CD14-positive monocyte (primary cell): ENCODE data around the gene RGCC. TPM values are rescaled to one million over a fixed set of nuclear protein-coding genes. Genes with fewer than 3 reads are reported as not detected.

ENCODE experiments used
- DNase-seq, 3 donors: peaks; one replicate each; pipeline ENCODE4 v3.0.0-alpha.2; 2011 to 2022
- H2AFZ ChIP-seq: 2 replicates; pipeline ENCODE4 v1.6.0; 2012; ENCODE audit warnings: mild to moderate bottlenecking, low read depth, low read length, inconsistent platforms; ENCODE audit not compliant: insufficient read depth, poor library complexity, severe bottlenecking
- H3K27ac ChIP-seq, 2 donors: 1 replicate in 1 of 2; 2 replicates in 1 of 2; pipeline ENCODE4 v1.5.1; 2012 to 2013; ENCODE audit warnings: low read length in 2 of 2, control low read depth in 1 of 2, inconsistent platforms in 1 of 2, low read depth in 1 of 2, mild to moderate bottlenecking in 1 of 2
- H3K27me3 ChIP-seq, 2 donors: one replicate each; pipeline versions ENCODE4 v1.6.0 to v1.6.1; 2011 to 2013; ENCODE audit warnings: low read length in 2 of 2; ENCODE audit not compliant: control insufficient read depth in 2 of 2, insufficient read depth in 2 of 2
- H3K36me3 ChIP-seq, 2 donors: replicated peaks in 1 of 2; 1 replicate in 1 of 2; 2 replicates in 1 of 2; pipeline versions ENCODE4 v1.5.1 to v1.6.1; 2012 to 2013; ENCODE audit warnings: low read length in 2 of 2, control low read depth in 1 of 2, inconsistent platforms in 1 of 2, mild to moderate bottlenecking in 1 of 2; ENCODE audit not compliant: insufficient read depth in 2 of 2, control insufficient read depth in 1 of 2
- H3K4me1 ChIP-seq, 2 donors: 1 replicate in 1 of 2; 2 replicates in 1 of 2; pipeline versions ENCODE4 v1.5.1 to v1.6.1; 2012 to 2013; ENCODE audit warnings: low read length in 2 of 2, control low read depth in 1 of 2, inconsistent platforms in 1 of 2, mild to moderate bottlenecking in 1 of 2, moderate library complexity in 1 of 2; ENCODE audit not compliant: insufficient read depth in 2 of 2, control insufficient read depth in 1 of 2
- H3K4me2 ChIP-seq: replicated peaks from 2 replicates; pipeline ENCODE3; 2012; ENCODE audit warnings: low read length, moderate library complexity, mild to moderate bottlenecking; ENCODE audit not compliant: poor library complexity, severe bottlenecking; ENCODE audit errors: extremely low read depth
- H3K4me3 ChIP-seq, 3 experiments: fragments of 200-600 bp in 1 of 3; sonication (generic) in 1 of 3; replicated peaks in 1 of 3; 1 replicate in 2 of 3; 2 replicates in 1 of 3; pipeline ENCODE4 v1.5.1; 2011 to 2013; ENCODE audit warnings: low read length in 3 of 3, mild to moderate bottlenecking in 3 of 3, control low read depth in 2 of 3, low read depth in 2 of 3, inconsistent platforms in 1 of 3, moderate library complexity in 1 of 3
- H3K79me2 ChIP-seq: 2 replicates; pipeline ENCODE4 v1.6.0; 2012; ENCODE audit warnings: mild to moderate bottlenecking, control low read depth, inconsistent platforms, low read length, moderate library complexity; ENCODE audit not compliant: insufficient read depth
- H3K9ac ChIP-seq: 2 replicates; pipeline ENCODE4 v1.6.0; 2017; ENCODE audit warnings: low read length, mild to moderate bottlenecking; ENCODE audit not compliant: insufficient read depth, poor library complexity, severe bottlenecking
- H3K9me3 ChIP-seq, 2 donors: replicated peaks in 1 of 2; 1 replicate in 1 of 2; 2 replicates in 1 of 2; pipeline versions ENCODE4 v1.5.1 to v1.6.1; 2012 to 2013; ENCODE audit warnings: low read length in 2 of 2, control low read depth in 1 of 2; ENCODE audit not compliant: control insufficient read depth in 1 of 2, insufficient read depth in 1 of 2
- H4K20me1 ChIP-seq: 2 replicates; pipeline ENCODE4 v1.6.0; 2012; ENCODE audit warnings: mild to moderate bottlenecking, low read length, control low read depth, moderate library complexity; ENCODE audit not compliant: insufficient read depth
- H3K27ac Mint-ChIP-seq, 7 donors: one replicate each; pipeline ENCODE4 v1.8.0; 2020; ENCODE audit warnings: mild to moderate bottlenecking in 7 of 7, mixed read lengths in 7 of 7, moderate library complexity in 6 of 7, inconsistent platforms in 2 of 7
- H3K27me3 Mint-ChIP-seq, 3 donors: one replicate each; pipeline ENCODE4 v1.8.0; 2021 to 2022; ENCODE audit warnings: low read depth in 3 of 3, mild to moderate bottlenecking in 3 of 3, mixed read lengths in 3 of 3, moderate library complexity in 3 of 3, inconsistent platforms in 1 of 3
- H3K36me3 Mint-ChIP-seq, 2 donors: one replicate each; pipeline ENCODE4 v1.8.0; 2020; ENCODE audit warnings: mixed read lengths in 2 of 2, inconsistent platforms in 1 of 2, mild to moderate bottlenecking in 1 of 2
- H3K4me1 Mint-ChIP-seq: one replicate; pipeline ENCODE4 v1.8.0; 2020; ENCODE audit warnings: mild to moderate bottlenecking, mixed read lengths
- H3K4me3 Mint-ChIP-seq, 2 donors: one replicate each; pipeline ENCODE4 v1.8.0; 2020; ENCODE audit warnings: mild to moderate bottlenecking in 2 of 2, mixed read lengths in 2 of 2, moderate library complexity in 1 of 2
- H3K9me3 Mint-ChIP-seq, 7 donors: one replicate each; pipeline ENCODE4 v1.8.0; 2020 to 2022; ENCODE audit warnings: mixed read lengths in 7 of 7, mild to moderate bottlenecking in 6 of 7, moderate library complexity in 6 of 7, inconsistent platforms in 2 of 7
- CTCF ChIP-seq: fragments of 200-600 bp; IDR thresholded peaks from one replicate; pipeline ENCODE4 v1.8.0; 2022; ENCODE audit warnings: antibody characterized with exemption, mild to moderate bottlenecking
- WGBS: methylation state at CpG from one replicate; pipeline ENCODE4 v1.1.5; 2013; ENCODE audit warnings: missing lambda C conversion rate; ENCODE audit not compliant: insufficient coverage; 5-methylcytosine and 5-hydroxymethylcytosine counted together
- intact Hi-C, 2 donors: fragments of 100-400 bp; cut with micrococcal nuclease; formaldehyde crosslinking; loops; one replicate each; pipeline versions ENCODE4 v1.15.0 to v1.15.1; 2023
- polyA plus RNA-seq, 3 donors: library from polyadenylated mRNA; depleted of rRNA in 1 of 3; unstranded in 2 of 3; stranded (reverse) in 1 of 3; fragments of 300-500 nt in 2 of 3; fragments of >200 nt in 1 of 3; fragmentation: Illumina TruSeq in 2 of 3; gene quantifications; 1 replicate in 2 of 3; 2 replicates in 1 of 3; pipeline ENCODE4 v1.2.3, GENCODE V29; 2012 to 2021

The RGCC gene
- polyA plus RNA-seq, 3 donors: 4.3 to 49.5 (median 26.0) TPM

- no peak for TF ChIP-seq CTCF
- H3K36me3 Mint-ChIP-seq: peaks cover 2 to 5% of the 10 kb centered on the region in 2 donors
- no peak for DNase-seq
Measured at GRCh38 chr13:41452462-41452861, 4.9 kb upstream of the RGCC start.

GRCh38 chr13:41453620-41454019, 3.7 kb upstream of the RGCC start:
- no peak for DNase-seq
- Histone ChIP-seq H3K4me3 (no peak overlapping the region), H3K27ac (no peak overlapping the region), H3K4me2 (no peak overlapping the region), H3K4me1 (peaks cover 18% of the 10 kb centered on the region in 2 donors), H4K20me1 (no peaks in the 10 kb centered on the region), H3K79me2 (no peaks in the 10 kb centered on the region), H3K9ac (no peak overlapping the region), H3K9me3 (peaks cover 3 to 34% of the 10 kb centered on the region in 2 donors), H3K27me3 (peaks cover 6 to 30% of the 10 kb centered on the region in 2 donors), H2AFZ (no peak overlapping the region), H3K36me3 (no peaks in the 10 kb centered on the region)
- Mint-ChIP-seq H3K4me1 (peaks cover 13% of the 10 kb centered on the region), H3K27ac (no peak overlapping the region), H3K36me3 (peaks cover 3 to 5% of the 10 kb centered on the region in 2 donors), H3K9me3 (peaks cover 3 to 23% (median 15%) of the 10 kb centered on the region in 7 donors), H3K4me3 (no peak overlapping the region), H3K27me3 (peaks cover 21 to 42% (median 28%) of the 10 kb centered on the region in 3 donors)
- no CpG with 5 or more reads among the region's 7 CpGs for WGBS
- TF ChIP-seq CTCF: no peak
- intact Hi-C loops: no loop called here

More at GRCh38 chr13:41452462-41452861, 4.9 kb upstream of the RGCC start:
- H3K27ac ChIP-seq: no peak overlapping the region
- peaks cover 6 to 21% of the 10 kb centered on the region in 2 donors for H3K27me3 ChIP-seq
- no peaks in the 10 kb centered on the region for H4K20me1 ChIP-seq
- no peaks in the 10 kb centered on the region for H3K79me2 ChIP-seq
- H3K4me2 ChIP-seq: no peak overlapping the region
- no peak overlapping the region for H2AFZ ChIP-seq
- WGBS: no CpG with 5 or more reads among the region's 3 CpGs
- peaks cover 13% of the 10 kb centered on the region for H3K4me1 Mint-ChIP-seq
- H3K9me3 Mint-ChIP-seq: peaks cover 3 to 23% (median 15%) of the 10 kb centered on the region in 7 donors
- H3K9me3 ChIP-seq: peaks cover 3 to 46% of the 10 kb centered on the region in 2 donors
- H3K27ac Mint-ChIP-seq: no peak overlapping the region
- no peak overlapping the region for H3K9ac ChIP-seq
- H3K4me3 Mint-ChIP-seq: no peak overlapping the region
- peaks cover 19 to 32% (median 26%) of the 10 kb centered on the region in 3 donors for H3K27me3 Mint-ChIP-seq
- H3K4me3 ChIP-seq: no peak overlapping the region
- intact Hi-C loops: no loop called here
- no peaks in the 10 kb centered on the region for H3K36me3 ChIP-seq
- peaks cover 6 to 7% of the 10 kb centered on the region in 2 donors for H3K4me1 ChIP-seq
